Suprapubic skin (tissue), 4 donors: ENCODE measurements around the gene PPM1N. TPM values are rescaled to one million over a fixed set of nuclear protein-coding genes. Genes with fewer than 3 reads are reported as not detected.

Experiments used
- DNase-seq, 2 donors: peaks; one replicate each; pipeline ENCODE4 v3.0.0-alpha.2; 2019; ENCODE audit warnings: low spot score in 2 of 2
- H3K27ac ChIP-seq: fragments of 200-600 bp; sonication (generic); one replicate; pipeline ENCODE4 v1.5.1; 2019
- H3K27me3 ChIP-seq: fragments of 200-600 bp; sonication (generic); one replicate; pipeline ENCODE4 v1.5.1; 2019
- H3K36me3 ChIP-seq: fragments of 200-600 bp; sonication (generic); one replicate; pipeline ENCODE4 v1.5.1; 2019
- H3K4me1 ChIP-seq: fragments of 200-600 bp; sonication (generic); one replicate; pipeline ENCODE4 v1.5.1; 2019
- H3K4me3 ChIP-seq: fragments of 200-600 bp; sonication (generic); one replicate; pipeline ENCODE4 v1.5.1; 2019; ENCODE audit warnings: mild to moderate bottlenecking
- H3K9me3 ChIP-seq: fragments of 200-600 bp; sonication (generic); one replicate; pipeline ENCODE4 v1.5.1; 2019
- EP300 ChIP-seq: sonication (generic); formaldehyde crosslinking; IDR thresholded peaks from one replicate; pipeline ENCODE4 v1.6.1; 2017; ENCODE audit warnings: antibody characterized with exemption
- POLR2A ChIP-seq, 2 donors: fragments of 450-650 bp; IDR thresholded peaks; one replicate each; pipeline ENCODE4 v1.6.1; 2017; ENCODE audit warnings: antibody characterized with exemption in 2 of 2, mild to moderate bottlenecking in 2 of 2, moderate library complexity in 2 of 2
- POLR2AphosphoS5 ChIP-seq, 3 donors: sonication (generic); formaldehyde crosslinking; IDR thresholded peaks; one replicate each; pipeline ENCODE4 v1.6.1; 2017; ENCODE audit warnings: antibody characterized with exemption in 3 of 3
- WGBS: methylation state at CpG from one replicate; pipeline ENCODE4 v1.1.5; 2018; 5-methylcytosine and 5-hydroxymethylcytosine counted together
- total RNA-seq, 4 donors: library from RNA; depleted of rRNA; stranded (reverse); fragments of >200 nt; gene quantifications; one replicate each; pipeline ENCODE4 v1.1.0, GENCODE V29; 2016
- TF ChIP-seq, protein P1 (sequence below), 2 donors: fragments of 200-600 bp in 1 of 2; fragments of 450-650 bp in 1 of 2; sonication (generic) in 1 of 2; IDR thresholded peaks; one replicate each; pipeline ENCODE4 v1.5.1; 2016 to 2019; ENCODE audit warnings: antibody characterized with exemption in 2 of 2, mild to moderate bottlenecking in 1 of 2, moderate library complexity in 1 of 2

Gene PPM1N
- total RNA-seq, 4 donors from 2014 or later: 2.9 to 6.3 (median 5.6) TPM

DNA sequence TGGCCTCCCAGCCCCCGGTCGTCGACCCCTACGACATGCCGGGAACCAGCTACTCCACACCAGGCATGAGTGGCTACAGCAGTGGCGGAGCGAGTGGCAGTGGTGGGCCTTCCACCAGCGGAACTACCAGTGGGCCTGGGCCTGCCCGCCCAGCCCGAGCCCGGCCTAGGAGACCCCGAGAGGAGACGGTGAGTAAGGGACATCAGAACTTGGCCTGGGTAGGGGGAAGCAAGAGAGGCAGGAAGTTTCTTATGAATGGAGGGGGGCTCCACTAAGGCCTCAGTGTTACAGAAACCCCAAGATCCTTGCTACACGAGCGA lies 27.5 kb upstream of the PPM1N start:
- H3K4me3 ChIP-seq: peak overlapping the region; percentile 89

DNA sequence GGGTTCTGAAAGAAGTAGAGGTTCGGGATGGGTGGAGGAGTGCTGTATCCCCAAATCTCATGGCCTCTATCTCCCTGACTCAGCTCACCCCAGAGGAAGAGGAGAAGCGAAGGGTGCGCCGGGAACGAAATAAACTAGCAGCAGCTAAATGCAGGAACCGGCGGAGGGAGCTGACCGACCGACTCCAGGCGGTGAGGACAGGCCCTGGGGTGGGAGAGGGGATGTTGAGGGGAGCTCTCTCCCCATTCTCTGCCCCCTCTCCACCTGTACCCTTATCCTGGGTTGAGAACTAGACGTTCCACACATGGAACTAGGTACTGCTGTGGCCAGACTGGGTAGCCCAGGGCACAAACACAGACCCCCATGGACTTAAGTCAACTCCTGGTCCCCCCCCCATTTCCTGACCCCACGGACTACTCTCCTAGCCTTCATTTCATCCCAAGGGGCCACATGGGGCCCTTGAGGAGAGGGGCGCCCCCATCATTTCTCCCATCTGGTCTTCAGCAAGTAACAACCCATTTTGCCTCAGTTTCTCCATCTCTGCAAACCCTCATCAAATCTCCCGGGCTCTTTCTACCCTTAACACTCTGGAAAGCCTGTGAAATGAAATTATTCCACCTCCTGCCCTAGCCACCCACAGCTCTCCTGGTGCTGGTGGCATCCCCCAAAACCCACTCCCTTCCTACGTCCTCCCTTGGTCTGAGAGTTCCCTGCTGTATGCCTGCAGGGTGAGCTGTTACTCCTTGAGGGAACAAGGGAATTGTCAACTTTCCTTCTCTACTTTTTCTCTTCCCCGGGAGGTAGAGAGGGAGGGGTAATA lies 26.9 kb upstream of the PPM1N start:
- peak overlapping the region; percentile 89 for H3K4me3 ChIP-seq
- TF ChIP-seq, protein P1, sequence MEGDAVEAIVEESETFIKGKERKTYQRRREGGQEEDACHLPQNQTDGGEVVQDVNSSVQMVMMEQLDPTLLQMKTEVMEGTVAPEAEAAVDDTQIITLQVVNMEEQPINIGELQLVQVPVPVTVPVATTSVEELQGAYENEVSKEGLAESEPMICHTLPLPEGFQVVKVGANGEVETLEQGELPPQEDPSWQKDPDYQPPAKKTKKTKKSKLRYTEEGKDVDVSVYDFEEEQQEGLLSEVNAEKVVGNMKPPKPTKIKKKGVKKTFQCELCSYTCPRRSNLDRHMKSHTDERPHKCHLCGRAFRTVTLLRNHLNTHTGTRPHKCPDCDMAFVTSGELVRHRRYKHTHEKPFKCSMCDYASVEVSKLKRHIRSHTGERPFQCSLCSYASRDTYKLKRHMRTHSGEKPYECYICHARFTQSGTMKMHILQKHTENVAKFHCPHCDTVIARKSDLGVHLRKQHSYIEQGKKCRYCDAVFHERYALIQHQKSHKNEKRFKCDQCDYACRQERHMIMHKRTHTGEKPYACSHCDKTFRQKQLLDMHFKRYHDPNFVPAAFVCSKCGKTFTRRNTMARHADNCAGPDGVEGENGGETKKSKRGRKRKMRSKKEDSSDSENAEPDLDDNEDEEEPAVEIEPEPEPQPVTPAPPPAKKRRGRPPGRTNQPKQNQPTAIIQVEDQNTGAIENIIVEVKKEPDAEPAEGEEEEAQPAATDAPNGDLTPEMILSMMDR (IDR thresholded peaks at IDR 0.05): no peak
- TF ChIP-seq POLR2AphosphoS5 (IDR thresholded peaks at IDR 0.05) (no peak), EP300 (no peak), POLR2A (IDR thresholded peaks at IDR 0.05) (no peak)
- no peak overlapping the region for H3K27ac ChIP-seq
- DNase-seq: no peak
- WGBS: 90% methylated on average over 16 of the region's 16 CpGs
- H3K4me1 ChIP-seq: peaks cover 40% of the 10 kb centered on the region
- H3K36me3 ChIP-seq: peaks cover 15% of the 10 kb centered on the region
- no peaks in the 10 kb centered on the region for H3K9me3 ChIP-seq
- no peaks in the 10 kb centered on the region for H3K27me3 ChIP-seq

More for the DNA sequence above, 27.5 kb upstream of the PPM1N start:
- 89% methylated on average over 12 of the region's 15 CpGs for WGBS
- TF ChIP-seq POLR2A (IDR thresholded peaks at IDR 0.05) (no peak), POLR2AphosphoS5 (IDR thresholded peaks at IDR 0.05) (no peak), EP300 (no peak)
- TF ChIP-seq, protein P1 (IDR thresholded peaks at IDR 0.05): no peak
- peaks cover 40% of the 10 kb centered on the region for H3K4me1 ChIP-seq
- no peaks in the 10 kb centered on the region for H3K27me3 ChIP-seq
- peaks cover 15% of the 10 kb centered on the region for H3K36me3 ChIP-seq
- H3K27ac ChIP-seq: no peak overlapping the region
- no peaks in the 10 kb centered on the region for H3K9me3 ChIP-seq
- DNase-seq: no peak

DNA sequence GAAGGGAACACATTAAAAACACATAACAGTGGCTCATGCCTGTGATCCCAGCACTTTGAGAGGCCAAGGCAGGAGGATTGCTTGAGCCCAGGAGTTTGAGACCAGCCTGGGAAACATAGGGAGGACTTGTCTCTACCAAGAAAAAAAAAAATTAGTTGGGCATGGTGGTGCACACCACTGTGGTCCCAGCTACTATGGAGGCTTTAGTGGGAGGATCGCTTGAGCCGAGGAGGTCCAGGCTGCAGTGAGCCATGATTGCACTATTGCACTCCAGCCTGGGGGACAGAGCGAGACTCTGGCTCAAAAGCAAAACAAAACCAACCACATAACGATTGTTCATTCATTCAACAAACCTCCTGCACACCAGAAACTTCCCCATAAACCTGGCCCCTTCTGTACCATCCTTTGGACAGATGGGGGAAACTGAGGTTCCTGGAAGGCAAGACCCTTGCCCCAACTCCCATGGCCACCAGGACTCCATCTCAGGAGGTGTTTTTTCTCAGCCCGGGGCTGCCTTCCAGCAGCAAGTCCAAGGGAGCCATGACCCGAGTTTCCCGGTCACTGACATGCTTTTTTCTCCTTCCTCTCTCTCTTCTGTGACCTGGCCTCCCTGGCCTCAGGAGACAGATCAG lies 26.2 kb upstream of the PPM1N start:
- TF ChIP-seq POLR2AphosphoS5 (IDR thresholded peaks at IDR 0.05): peak in 1 of 3 donors; percentile 7
- TF ChIP-seq, protein P1 (IDR thresholded peaks at IDR 0.05): no peak
- H3K4me3 ChIP-seq: no peak overlapping the region
- no peak overlapping the region for H3K27ac ChIP-seq
- H3K9me3 ChIP-seq: no peaks in the 10 kb centered on the region
- DNase-seq: no peak
- no peaks in the 10 kb centered on the region for H3K27me3 ChIP-seq
- peaks cover 15% of the 10 kb centered on the region for H3K36me3 ChIP-seq
- H3K4me1 ChIP-seq: peaks cover 39% of the 10 kb centered on the region
- WGBS: 70% methylated on average over 7 of the region's 7 CpGs

DNA sequence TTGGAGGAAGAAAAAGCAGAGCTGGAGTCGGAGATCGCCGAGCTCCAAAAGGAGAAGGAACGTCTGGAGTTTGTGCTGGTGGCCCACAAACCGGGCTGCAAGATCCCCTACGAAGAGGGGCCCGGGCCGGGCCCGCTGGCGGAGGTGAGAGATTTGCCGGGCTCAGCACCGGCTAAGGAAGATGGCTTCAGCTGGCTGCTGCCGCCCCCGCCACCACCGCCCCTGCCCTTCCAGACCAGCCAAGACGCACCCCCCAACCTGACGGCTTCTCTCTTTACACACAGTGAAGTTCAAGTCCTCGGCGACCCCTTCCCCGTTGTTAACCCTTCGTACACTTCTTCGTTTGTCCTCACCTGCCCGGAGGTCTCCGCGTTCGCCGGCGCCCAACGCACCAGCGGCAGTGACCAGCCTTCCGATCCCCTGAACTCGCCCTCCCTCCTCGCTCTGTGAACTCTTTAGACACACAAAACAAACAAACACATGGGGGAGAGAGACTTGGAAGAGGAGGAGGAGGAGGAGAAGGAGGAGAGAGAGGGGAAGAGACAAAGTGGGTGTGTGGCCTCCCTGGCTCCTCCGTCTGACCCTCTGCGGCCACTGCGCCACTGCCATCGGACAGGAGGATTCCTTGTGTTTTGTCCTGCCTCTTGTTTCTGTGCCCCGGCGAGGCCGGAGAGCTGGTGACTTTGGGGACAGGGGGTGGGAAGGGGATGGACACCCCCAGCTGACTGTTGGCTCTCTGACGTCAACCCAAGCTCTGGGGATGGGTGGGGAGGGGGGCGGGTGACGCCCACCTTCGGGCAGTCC lies 25.5 kb upstream of the PPM1N start:
- no peak overlapping the region for H3K4me3 ChIP-seq
- no peak overlapping the region for H3K27ac ChIP-seq
- peak in 1 of 2 donors; percentile 84 for DNase-seq
- H3K27me3 ChIP-seq: no peaks in the 10 kb centered on the region
- WGBS: 58% methylated on average over 41 of the region's 44 CpGs
- no peaks in the 10 kb centered on the region for H3K9me3 ChIP-seq
- H3K36me3 ChIP-seq: peaks cover 15% of the 10 kb centered on the region
- no peak for TF ChIP-seq POLR2A (IDR thresholded peaks at IDR 0.05)
- TF ChIP-seq EP300: no peak
- TF ChIP-seq POLR2AphosphoS5 (IDR thresholded peaks at IDR 0.05): no peak
- TF ChIP-seq, protein P1 (IDR thresholded peaks at IDR 0.05): no peak
- peaks cover 39% of the 10 kb centered on the region for H3K4me1 ChIP-seq

DNA sequence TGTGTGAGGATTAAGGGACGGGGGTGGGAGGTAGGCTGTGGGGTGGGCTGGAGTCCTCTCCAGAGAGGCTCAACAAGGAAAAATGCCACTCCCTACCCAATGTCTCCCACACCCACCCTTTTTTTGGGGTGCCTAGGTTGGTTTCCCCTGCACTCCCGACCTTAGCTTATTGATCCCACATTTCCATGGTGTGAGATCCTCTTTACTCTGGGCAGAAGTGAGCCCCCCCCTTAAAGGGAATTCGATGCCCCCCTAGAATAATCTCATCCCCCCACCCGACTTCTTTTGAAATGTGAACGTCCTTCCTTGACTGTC lies 24.9 kb upstream of the PPM1N start:
- no peak for DNase-seq
- Histone ChIP-seq H3K4me3 (no peak overlapping the region), H3K27me3 (no peaks in the 10 kb centered on the region), H3K4me1 (peaks cover 39% of the 10 kb centered on the region), H3K9me3 (no peaks in the 10 kb centered on the region), H3K27ac (no peak overlapping the region), H3K36me3 (peaks cover 15% of the 10 kb centered on the region)
- TF ChIP-seq, protein P1 (IDR thresholded peaks at IDR 0.05): no peak
- TF ChIP-seq POLR2AphosphoS5 (IDR thresholded peaks at IDR 0.05) (no peak), EP300 (no peak), POLR2A (IDR thresholded peaks at IDR 0.05) (no peak)
- 56% methylated on average over 5 of the region's 5 CpGs for WGBS
